ENCODE data around the gene PRKD1. TPM values are rescaled to one million over a fixed set of nuclear protein-coding genes. Genes with fewer than 3 reads are reported as not detected.

PRKD1 gene
- total RNA-seq, 6 experiments from 2014 or later = 0.74 to 6.2 (median 2.2) TPM

DNA sequence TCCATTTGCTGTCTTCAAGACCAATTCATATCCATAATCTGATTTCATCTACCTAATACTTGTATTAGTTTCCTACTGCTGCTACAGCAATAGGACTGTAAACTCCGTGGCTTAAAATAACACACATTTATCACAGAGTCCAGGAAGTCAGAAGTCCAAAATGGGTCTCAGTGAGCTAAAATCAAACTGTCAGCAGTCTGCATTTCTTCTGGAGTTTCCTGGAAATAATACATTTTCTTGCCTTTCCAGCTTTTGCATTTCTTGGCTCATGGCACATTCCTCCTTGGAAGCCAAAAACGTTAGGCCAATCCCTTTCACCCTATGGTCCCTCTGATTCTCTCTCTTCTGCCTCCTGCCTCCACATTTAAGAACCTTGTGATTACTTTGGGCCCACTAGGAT is 239.8 kb downstream of the PRKD1 start:
- Histone ChIP-seq H3K4me1 (peaks cover 0 to 2% (median 0%) of the 10 kb centered on the region in 4 donors), H3K9me3 (no peaks in the 10 kb centered on the region), H3K36me3 (no peaks in the 10 kb centered on the region), H3K4me3 (no peak overlapping the region), H3K27ac (no peak overlapping the region), H3K27me3 (no peaks in the 10 kb centered on the region)
- no peak for DNase-seq
- 27% methylated on average over 2 of the region's 2 CpGs for WGBS (ENCODE audit: insufficient coverage, low coverage, low lambda C conversion rate, missing lambda C conversion rate)
- TF ChIP-seq POLR2A (IDR thresholded peaks at IDR 0.05) = no peak
- TF ChIP-seq, protein P1, sequence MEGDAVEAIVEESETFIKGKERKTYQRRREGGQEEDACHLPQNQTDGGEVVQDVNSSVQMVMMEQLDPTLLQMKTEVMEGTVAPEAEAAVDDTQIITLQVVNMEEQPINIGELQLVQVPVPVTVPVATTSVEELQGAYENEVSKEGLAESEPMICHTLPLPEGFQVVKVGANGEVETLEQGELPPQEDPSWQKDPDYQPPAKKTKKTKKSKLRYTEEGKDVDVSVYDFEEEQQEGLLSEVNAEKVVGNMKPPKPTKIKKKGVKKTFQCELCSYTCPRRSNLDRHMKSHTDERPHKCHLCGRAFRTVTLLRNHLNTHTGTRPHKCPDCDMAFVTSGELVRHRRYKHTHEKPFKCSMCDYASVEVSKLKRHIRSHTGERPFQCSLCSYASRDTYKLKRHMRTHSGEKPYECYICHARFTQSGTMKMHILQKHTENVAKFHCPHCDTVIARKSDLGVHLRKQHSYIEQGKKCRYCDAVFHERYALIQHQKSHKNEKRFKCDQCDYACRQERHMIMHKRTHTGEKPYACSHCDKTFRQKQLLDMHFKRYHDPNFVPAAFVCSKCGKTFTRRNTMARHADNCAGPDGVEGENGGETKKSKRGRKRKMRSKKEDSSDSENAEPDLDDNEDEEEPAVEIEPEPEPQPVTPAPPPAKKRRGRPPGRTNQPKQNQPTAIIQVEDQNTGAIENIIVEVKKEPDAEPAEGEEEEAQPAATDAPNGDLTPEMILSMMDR (IDR thresholded peaks at IDR 0.05) = no peak
- ATAC-seq = no peak
- intact Hi-C loops (cut with DNase I) = no loop called here

DNA sequence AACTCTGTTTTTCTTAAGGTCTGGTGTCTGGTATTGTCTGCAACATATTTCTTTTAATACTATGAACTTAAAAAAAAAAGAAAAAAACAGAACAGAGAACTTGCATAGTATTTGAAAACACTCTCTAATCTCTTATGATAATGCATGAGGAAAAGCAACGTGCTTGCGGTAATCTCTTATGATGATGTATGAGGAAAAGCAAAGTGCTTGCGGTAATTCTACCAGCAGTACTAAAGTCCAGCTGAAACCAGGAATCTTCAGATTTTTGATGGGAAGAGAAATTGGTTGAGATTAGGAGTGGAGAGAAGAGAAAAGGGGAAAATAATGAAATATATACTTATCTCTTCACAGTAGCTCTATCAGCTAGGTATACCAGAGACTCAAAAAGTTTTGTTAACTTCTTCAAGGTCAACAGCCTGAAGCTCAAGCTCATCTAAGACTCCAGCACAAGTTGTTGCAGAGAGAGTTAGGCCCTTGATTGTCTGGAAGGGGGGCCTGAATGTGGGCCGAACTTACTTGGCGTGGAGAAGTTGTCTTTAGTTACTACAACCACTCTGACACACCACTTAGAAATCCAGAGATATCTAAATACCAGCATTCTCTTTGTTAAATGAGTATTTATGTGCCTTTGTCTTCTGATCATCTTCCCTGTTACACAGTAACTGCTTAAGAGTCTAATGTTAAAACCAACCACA is 240.4 kb downstream of the PRKD1 start:
- Histone ChIP-seq H3K36me3 (no peaks in the 10 kb centered on the region), H3K4me3 (no peak overlapping the region), H3K4me1 (peaks cover 0 to 2% (median 0%) of the 10 kb centered on the region in 4 donors), H3K9me3 (no peaks in the 10 kb centered on the region), H3K27me3 (no peaks in the 10 kb centered on the region), H3K27ac (no peak overlapping the region)
- 66% methylated on average over 5 of the region's 5 CpGs for WGBS (ENCODE audit: insufficient coverage, low coverage, low lambda C conversion rate, missing lambda C conversion rate)
- TF ChIP-seq, protein P1 (IDR thresholded peaks at IDR 0.05) = no peak
- no peak for TF ChIP-seq POLR2A (IDR thresholded peaks at IDR 0.05)
- no peak for ATAC-seq
- intact Hi-C loops (cut with DNase I) = no loop called here
- DNase-seq = no peak

DNA sequence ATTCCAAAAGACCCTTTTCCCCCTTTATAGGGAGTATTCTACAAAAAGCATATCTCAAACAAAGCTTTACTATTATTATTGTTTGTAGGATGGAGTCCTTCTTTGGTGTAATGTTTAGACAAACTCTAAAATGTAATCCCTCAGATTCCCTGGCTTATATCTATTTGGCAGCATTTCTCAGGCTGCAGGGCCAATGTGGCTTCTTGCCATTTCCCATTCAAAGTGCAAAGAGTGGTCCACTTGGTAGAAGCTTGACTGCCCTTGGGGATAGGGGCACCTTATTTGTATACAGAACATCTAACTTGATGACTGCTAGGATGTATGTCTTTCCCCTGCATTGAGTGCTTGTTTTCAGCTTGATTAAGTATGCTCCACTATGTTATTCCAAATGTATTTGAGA is 242.7 kb downstream of the PRKD1 start:
- no peak for DNase-seq

DNA sequence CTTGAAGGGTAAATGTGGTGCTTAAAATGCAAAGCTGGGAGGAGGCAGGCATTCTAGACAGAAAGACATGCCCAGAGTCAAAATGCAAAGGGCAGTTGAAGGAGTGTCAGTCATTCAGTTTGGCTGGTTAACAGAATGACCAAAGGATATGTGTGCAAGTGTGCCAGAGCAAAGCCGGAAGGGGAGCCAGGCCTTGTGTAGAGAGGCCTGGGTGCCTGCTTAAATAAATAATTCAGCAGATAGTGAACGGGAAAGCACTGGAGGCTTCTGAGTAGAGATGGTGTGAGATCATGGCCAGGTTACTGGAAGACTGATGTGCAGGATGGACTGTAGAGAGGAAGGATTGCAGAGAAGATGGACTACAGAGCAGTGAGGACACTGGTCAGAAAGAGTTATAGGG is 244.9 kb downstream of the PRKD1 start:
- intact Hi-C loops (cut with DNase I) = no loop called here
- Histone ChIP-seq H3K27me3 (no peaks in the 10 kb centered on the region), H3K36me3 (no peaks in the 10 kb centered on the region), H3K4me1 (peaks cover 0 to 2% (median 0%) of the 10 kb centered on the region in 4 donors), H3K27ac (no peak overlapping the region), H3K9me3 (no peaks in the 10 kb centered on the region), H3K4me3 (no peak overlapping the region)
- WGBS (ENCODE audit: insufficient coverage, low coverage, low lambda C conversion rate, missing lambda C conversion rate) = 43% methylated on average over 2 of the region's 2 CpGs
- TF ChIP-seq POLR2A (IDR thresholded peaks at IDR 0.05) = no peak
- TF ChIP-seq, protein P1 (IDR thresholded peaks at IDR 0.05) = no peak
- peak in 1 of 3 donors; percentile 15 for DNase-seq
- ATAC-seq = peak in 1 of 4 donors; percentile 54

More for the DNA sequence above, 242.7 kb downstream of the PRKD1 start:
- Histone ChIP-seq H3K27me3 (no peaks in the 10 kb centered on the region), H3K4me3 (no peak overlapping the region), H3K36me3 (no peaks in the 10 kb centered on the region), H3K4me1 (peaks cover 0 to 2% (median 0%) of the 10 kb centered on the region in 4 donors), H3K9me3 (no peaks in the 10 kb centered on the region), H3K27ac (no peak overlapping the region)
- no peak for ATAC-seq
- intact Hi-C loops (cut with DNase I) = no loop called here
- TF ChIP-seq, protein P1 (IDR thresholded peaks at IDR 0.05) = no peak
- no peak for TF ChIP-seq POLR2A (IDR thresholded peaks at IDR 0.05)

All from right lobe of liver (tissue), 6 donors.